ENCODE results near the gene CD160.
"Not testable (repeated sequence)": the region's sequence is repeated elsewhere in the genome, so short reads cannot be mapped to it uniquely, and the experiment has no call there.

The CD160 gene

GRCh38 chr1:145758116-145758515 is 38.8 kb downstream of the CD160 start (continued):
- TF ChIP-seq ZNF70 (CRISPR knock-in tag; IDR thresholded peaks at IDR 0.05) (no peak), ZNF8 (CRISPR knock-in tag; IDR thresholded peaks at IDR 0.05) (no peak)

GRCh38 chr1:145758575-145758974 is 39.3 kb downstream of the CD160 start:
- no peak for ATAC-seq
- TF ChIP-seq ZNF70 (CRISPR knock-in tag; IDR thresholded peaks at IDR 0.05), result no peak
- no peak for TF ChIP-seq TOX (CRISPR knock-in tag; IDR thresholded peaks at IDR 0.05; ENCODE audit: borderline replicate concordance)
- no peak for TF ChIP-seq OSR1 (CRISPR knock-in tag; IDR thresholded peaks at IDR 0.05)
- TF ChIP-seq ESRRG (CRISPR knock-in tag; IDR thresholded peaks at IDR 0.05), result no peak
- no peak for TF ChIP-seq TCF4 (CRISPR knock-in tag; IDR thresholded peaks at IDR 0.05; ENCODE audit: borderline replicate concordance)
- TF ChIP-seq ZFP3 (CRISPR knock-in tag; IDR thresholded peaks at IDR 0.05), result no peak
- TF ChIP-seq ISL1 (CRISPR knock-in tag; IDR thresholded peaks at IDR 0.05), result no peak
- TF ChIP-seq ZFP30 (CRISPR knock-in tag; IDR thresholded peaks at IDR 0.05), result no peak

GRCh38 chr1:145759721-145760120 is 40.4 kb downstream of the CD160 start:
- TF ChIP-seq ARNTL (CRISPR knock-in tag; IDR thresholded peaks at IDR 0.05; ENCODE audit: borderline replicate concordance, low read depth) (no peak), ZFP30 (CRISPR knock-in tag; IDR thresholded peaks at IDR 0.05) (no peak), POU6F1 (CRISPR knock-in tag; IDR thresholded peaks at IDR 0.05; ENCODE audit: borderline replicate concordance, low read depth) (no peak), CREB5 (CRISPR knock-in tag; IDR thresholded peaks at IDR 0.05; ENCODE audit: low read depth) (no peak), ZNF70 (CRISPR knock-in tag; IDR thresholded peaks at IDR 0.05) (no peak), BACH2 (CRISPR knock-in tag; IDR thresholded peaks at IDR 0.05; ENCODE audit: borderline replicate concordance) (no peak), CSRNP3 (CRISPR knock-in tag; IDR thresholded peaks at IDR 0.05) (no peak), PPARA (CRISPR knock-in tag; IDR thresholded peaks at IDR 0.05; ENCODE audit: borderline replicate concordance) (no peak), TCF4 (CRISPR knock-in tag; IDR thresholded peaks at IDR 0.05; ENCODE audit: borderline replicate concordance) (no peak), SNAI2 (CRISPR knock-in tag; IDR thresholded peaks at IDR 0.05) (no peak), TSHZ2 (CRISPR knock-in tag; IDR thresholded peaks at IDR 0.05) (no peak), GLIS3 (CRISPR knock-in tag; IDR thresholded peaks at IDR 0.05) (no peak)
- ATAC-seq, result no peak

- not testable (repeated sequence) for ATAC-seq
Observed at GRCh38 chr1:145760395-145760949, 41.2 kb downstream of the CD160 start.

- ATAC-seq, result not testable (repeated sequence)
Observed at GRCh38 chr1:145761498-145761897, 42.2 kb downstream of the CD160 start.

GRCh38 chr1:145762001-145762400 is 42.7 kb downstream of the CD160 start:
- ATAC-seq, result not testable (repeated sequence)

- ATAC-seq, result not testable (repeated sequence)
Observed at GRCh38 chr1:145764231-145764940, 45.1 kb downstream of the CD160 start.

- not testable (repeated sequence) for ATAC-seq
Observed at GRCh38 chr1:145765127-145765526, 45.8 kb downstream of the CD160 start.

All from SK-N-SH treated with all-trans-retinoic acid at 6 μM for 48 hours (cell line).